Measurements from ENCODE around the gene DAGLA. TPM values are rescaled to one million over a fixed set of nuclear protein-coding genes. Genes with fewer than 3 reads are reported as not detected.

DAGLA gene
- total and polyA plus RNA-seq, 8 donors = under 0.01 to 27.2 (median 1.0) TPM

GRCh38 chr11:61713464-61713863 is 33.3 kb downstream of the DAGLA start:
- no peaks in the 10 kb centered on the region for H3K36me3 ChIP-seq
- 61 to 80% (median 75%) methylated on average over 2 to 9 of the region's 9 CpGs for WGBS, 5 donors

DNA sequence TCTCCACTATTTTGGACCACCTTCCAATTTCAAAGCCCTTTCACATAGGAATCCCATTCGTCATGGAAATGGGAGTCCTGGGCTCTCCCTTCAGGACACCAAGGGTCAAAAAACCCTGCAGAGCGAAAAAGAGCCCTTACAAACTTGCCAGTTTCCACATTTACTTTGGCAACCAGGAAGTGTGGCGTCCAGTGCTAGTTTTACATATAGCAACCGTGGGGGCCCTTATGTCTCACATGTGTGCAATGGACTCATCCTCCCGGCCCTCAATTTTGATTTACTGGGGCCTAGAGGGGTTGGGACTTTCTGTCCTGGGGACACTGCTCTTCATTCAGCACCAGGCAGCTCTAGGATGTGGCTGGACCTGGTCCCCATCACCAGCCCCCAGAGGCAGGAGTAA is 33.7 kb downstream of the DAGLA start:
- Histone ChIP-seq H3K4me1 (peaks cover 13 to 30% (median 17%) of the 10 kb centered on the region in 4 donors), H3K9me3 (no peaks in the 10 kb centered on the region), H3K27ac (no peak overlapping the region), H3K4me3 (no peak overlapping the region), H3K36me3 (no peaks in the 10 kb centered on the region), H3K27me3 (no peaks in the 10 kb centered on the region)
- WGBS, 5 donors = 44 to 73% (median 45%) methylated on average over 4 to 5 of the region's 5 CpGs
- TF ChIP-seq EP300 (IDR thresholded peaks at IDR 0.05) = no peak
- TF ChIP-seq POLR2A (IDR thresholded peaks at IDR 0.05) = no peak
- no peak for TF ChIP-seq POLR2AphosphoS5 (IDR thresholded peaks at IDR 0.05)
- TF ChIP-seq, protein P1, sequence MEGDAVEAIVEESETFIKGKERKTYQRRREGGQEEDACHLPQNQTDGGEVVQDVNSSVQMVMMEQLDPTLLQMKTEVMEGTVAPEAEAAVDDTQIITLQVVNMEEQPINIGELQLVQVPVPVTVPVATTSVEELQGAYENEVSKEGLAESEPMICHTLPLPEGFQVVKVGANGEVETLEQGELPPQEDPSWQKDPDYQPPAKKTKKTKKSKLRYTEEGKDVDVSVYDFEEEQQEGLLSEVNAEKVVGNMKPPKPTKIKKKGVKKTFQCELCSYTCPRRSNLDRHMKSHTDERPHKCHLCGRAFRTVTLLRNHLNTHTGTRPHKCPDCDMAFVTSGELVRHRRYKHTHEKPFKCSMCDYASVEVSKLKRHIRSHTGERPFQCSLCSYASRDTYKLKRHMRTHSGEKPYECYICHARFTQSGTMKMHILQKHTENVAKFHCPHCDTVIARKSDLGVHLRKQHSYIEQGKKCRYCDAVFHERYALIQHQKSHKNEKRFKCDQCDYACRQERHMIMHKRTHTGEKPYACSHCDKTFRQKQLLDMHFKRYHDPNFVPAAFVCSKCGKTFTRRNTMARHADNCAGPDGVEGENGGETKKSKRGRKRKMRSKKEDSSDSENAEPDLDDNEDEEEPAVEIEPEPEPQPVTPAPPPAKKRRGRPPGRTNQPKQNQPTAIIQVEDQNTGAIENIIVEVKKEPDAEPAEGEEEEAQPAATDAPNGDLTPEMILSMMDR (IDR thresholded peaks at IDR 0.05) = no peak
- DNase-seq = no peak
- intact Hi-C loops (cut with DNase I; ENCODE audit: low total_unique reads) = no loop called here

More at GRCh38 chr11:61713464-61713863, 33.3 kb downstream of the DAGLA start:
- DNase-seq = no peak
- intact Hi-C loops (cut with DNase I; ENCODE audit: low total_unique reads) = no loop called here
- Histone ChIP-seq H3K27me3 (no peaks in the 10 kb centered on the region), H3K9me3 (no peaks in the 10 kb centered on the region), H3K27ac (no peak overlapping the region), H3K4me3 (no peak overlapping the region), H3K4me1 (peaks cover 9 to 29% (median 15%) of the 10 kb centered on the region in 4 donors)
- no peak for TF ChIP-seq EP300 (IDR thresholded peaks at IDR 0.05)
- TF ChIP-seq POLR2AphosphoS5 (IDR thresholded peaks at IDR 0.05) = no peak
- no peak for TF ChIP-seq POLR2A (IDR thresholded peaks at IDR 0.05)
- TF ChIP-seq, protein P1 (IDR thresholded peaks at IDR 0.05) = no peak

GRCh38 chr11:61714316-61714715 is 34.1 kb downstream of the DAGLA start:
- peaks cover 14 to 30% (median 19%) of the 10 kb centered on the region in 4 donors for H3K4me1 ChIP-seq
- H3K27me3 ChIP-seq = no peaks in the 10 kb centered on the region
- H3K4me3 ChIP-seq = no peak overlapping the region
- DNase-seq = no peak
- 73 to 94% (median 83%) methylated on average over 2 to 6 of the region's 6 CpGs for WGBS, 5 donors
- H3K27ac ChIP-seq = no peak overlapping the region
- TF ChIP-seq POLR2A (IDR thresholded peaks at IDR 0.05) (no peak), POLR2AphosphoS5 (IDR thresholded peaks at IDR 0.05) (no peak), EP300 (IDR thresholded peaks at IDR 0.05) (no peak)
- TF ChIP-seq, protein P1 (IDR thresholded peaks at IDR 0.05) = no peak
- no peaks in the 10 kb centered on the region for H3K9me3 ChIP-seq
- intact Hi-C loops (cut with DNase I; ENCODE audit: low total_unique reads) = no loop called here
- H3K36me3 ChIP-seq = no peaks in the 10 kb centered on the region

DNA sequence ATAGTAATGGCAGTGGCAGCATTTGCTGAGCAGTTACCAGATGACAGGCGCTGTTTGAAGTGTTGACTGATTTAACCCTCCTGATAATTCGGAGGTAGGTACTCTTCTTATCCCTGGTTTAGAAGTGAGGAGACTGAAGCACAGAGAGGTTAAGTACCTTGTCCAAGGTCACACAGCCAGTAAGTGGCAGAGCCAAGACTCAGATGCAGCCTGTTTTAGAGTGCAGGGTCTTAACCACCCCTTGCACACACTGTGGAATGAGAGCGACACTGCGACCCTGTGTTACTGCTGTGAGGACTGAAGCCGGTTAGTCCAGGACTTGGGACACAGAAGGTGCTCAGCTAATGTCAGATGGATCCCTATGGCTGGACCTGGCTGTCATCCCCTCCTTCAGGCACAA is 34.7 kb downstream of the DAGLA start:
- Histone ChIP-seq H3K4me3 (no peak overlapping the region), H3K9me3 (no peaks in the 10 kb centered on the region), H3K36me3 (no peaks in the 10 kb centered on the region), H3K27me3 (no peaks in the 10 kb centered on the region), H3K4me1 (peaks cover 14 to 30% (median 19%) of the 10 kb centered on the region in 4 donors), H3K27ac (no peak overlapping the region)
- intact Hi-C loops (cut with DNase I; ENCODE audit: low total_unique reads) = no loop called here
- 86 to 96% (median 94%) methylated on average over 5 of the region's 5 CpGs for WGBS, 5 donors
- no peak for DNase-seq
- TF ChIP-seq POLR2A (IDR thresholded peaks at IDR 0.05) (no peak), POLR2AphosphoS5 (IDR thresholded peaks at IDR 0.05) (no peak), EP300 (IDR thresholded peaks at IDR 0.05) (no peak)
- TF ChIP-seq, protein P1 (IDR thresholded peaks at IDR 0.05) = no peak
